Omental fat pad (tissue), 4 donors: ENCODE results near the gene PELI3. TPM values are rescaled to one million over a fixed set of nuclear protein-coding genes. Genes with fewer than 3 reads are reported as not detected.
A peak's percentile ranks its signal among the peaks of the same experiment; 100 is the strongest.

ENCODE experiments used
- ATAC-seq: fragments of 150-250 bp; one replicate; pipeline ENCODE4 v1.9.1; 2016; ENCODE audit warnings: mild to moderate bottlenecking, moderate library complexity; ENCODE audit not compliant: low FRiP score
- DNase-seq: peaks from one replicate; pipeline ENCODE4 v3.0.0-alpha.2; 2019; ENCODE audit warnings: low spot score
- CTCF ChIP-seq, 3 donors: fragments of 450-650 bp; IDR thresholded peaks; one replicate each; pipeline ENCODE4 v1.5.1; 2016 to 2017; ENCODE audit warnings: antibody characterized with exemption in 3 of 3, mild to moderate bottlenecking in 3 of 3, moderate library complexity in 2 of 3
- total RNA-seq, 4 donors: library from RNA; depleted of rRNA; stranded (reverse); fragments of >200 nt; gene quantifications; one replicate each; pipeline ENCODE4 v1.1.0, GENCODE V29; 2016

PELI3 gene
- total RNA-seq, 4 donors from 2014 or later: 9.2 to 16.3 (median 12.5) TPM

DNA sequence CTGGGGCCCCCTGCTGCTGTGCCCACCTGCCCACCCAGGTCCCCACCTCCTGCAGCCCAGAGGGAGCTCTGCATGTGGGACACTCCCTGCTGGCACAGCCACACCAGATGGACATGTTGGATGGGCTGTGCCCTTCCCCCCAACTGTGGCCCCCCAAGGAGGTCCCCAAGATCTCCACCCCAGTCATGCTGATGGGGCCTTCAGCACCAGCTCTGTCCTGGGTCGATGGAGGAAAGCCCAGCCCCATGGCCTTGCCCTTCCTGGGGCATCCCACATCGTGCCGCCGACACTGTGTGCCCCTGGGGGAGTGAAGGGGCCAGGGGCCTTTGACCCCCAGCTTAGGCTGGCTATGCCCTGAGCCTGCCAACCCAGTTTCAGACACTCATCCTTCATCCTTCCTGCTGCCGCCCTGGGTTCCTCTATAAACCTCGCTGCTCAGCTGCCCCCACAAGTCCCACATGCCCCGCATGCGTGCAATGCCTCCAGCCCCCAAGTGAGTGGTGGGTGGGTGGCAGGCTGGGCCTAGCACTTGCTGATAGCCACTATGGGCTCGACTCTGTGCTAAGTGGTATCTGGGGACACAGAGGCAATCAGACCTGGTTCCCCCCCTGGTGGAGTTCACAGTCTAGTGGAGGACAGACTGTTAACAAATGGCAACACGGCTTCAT lies 9.6 kb downstream of the PELI3 start:
- no peak for DNase-seq
- no peak for TF ChIP-seq CTCF (IDR thresholded peaks at IDR 0.05)
- no peak for ATAC-seq

- DNase-seq: no peak
- no peak for TF ChIP-seq CTCF (IDR thresholded peaks at IDR 0.05)
These were observed 10.1 kb downstream of the PELI3 start for GRCh38 chr11:66476841-66477251.

DNA sequence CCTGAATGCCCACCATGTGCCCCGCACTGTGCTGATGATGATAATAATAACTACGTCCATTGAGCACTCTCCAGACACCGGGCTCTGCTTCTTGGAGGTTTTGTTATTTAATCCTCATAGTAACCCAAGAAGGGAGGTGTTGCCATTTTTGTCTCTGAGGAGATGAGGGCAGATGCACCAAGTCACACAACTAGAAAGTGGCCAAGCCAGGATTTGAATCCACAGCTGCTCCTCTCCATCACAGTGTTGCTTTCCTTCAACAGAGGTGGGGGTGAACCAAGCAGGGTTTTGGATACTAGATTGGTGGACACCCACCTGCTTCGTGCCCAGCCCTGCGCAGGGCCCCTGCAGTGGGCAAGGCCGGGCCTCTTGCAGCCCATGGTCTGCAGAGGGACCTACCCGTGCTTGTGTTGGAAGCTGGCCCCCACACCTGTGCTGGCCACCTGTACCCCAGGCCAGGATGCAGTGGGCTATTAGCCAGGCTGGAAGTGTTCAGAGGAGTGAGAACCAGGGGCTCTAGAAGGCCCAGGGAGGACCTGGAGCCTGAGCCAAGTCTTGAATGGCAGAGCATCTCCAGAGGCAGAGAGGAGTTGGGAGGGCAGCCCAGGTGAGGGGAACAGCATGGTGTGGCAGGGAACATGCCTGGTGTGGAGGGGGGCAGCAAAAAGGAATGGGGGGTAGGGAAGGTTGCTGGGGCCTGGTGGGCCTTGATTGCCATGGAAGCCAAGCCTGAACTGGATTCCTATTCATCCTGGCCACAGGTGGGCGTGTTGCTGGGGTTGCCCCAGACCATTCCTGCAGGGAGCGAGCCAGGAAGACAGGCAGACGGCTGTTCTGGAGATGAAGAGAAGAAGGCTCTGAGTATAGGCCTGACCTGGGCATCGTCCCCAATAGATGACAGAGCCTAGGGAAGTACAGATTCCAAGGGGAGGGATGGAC lies 10.8 kb downstream of the PELI3 start:
- TF ChIP-seq CTCF (IDR thresholded peaks at IDR 0.05): no peak
- no peak for DNase-seq
- no peak for ATAC-seq

More at GRCh38 chr11:66476841-66477251, 10.1 kb downstream of the PELI3 start:
- ATAC-seq: no peak

DNA sequence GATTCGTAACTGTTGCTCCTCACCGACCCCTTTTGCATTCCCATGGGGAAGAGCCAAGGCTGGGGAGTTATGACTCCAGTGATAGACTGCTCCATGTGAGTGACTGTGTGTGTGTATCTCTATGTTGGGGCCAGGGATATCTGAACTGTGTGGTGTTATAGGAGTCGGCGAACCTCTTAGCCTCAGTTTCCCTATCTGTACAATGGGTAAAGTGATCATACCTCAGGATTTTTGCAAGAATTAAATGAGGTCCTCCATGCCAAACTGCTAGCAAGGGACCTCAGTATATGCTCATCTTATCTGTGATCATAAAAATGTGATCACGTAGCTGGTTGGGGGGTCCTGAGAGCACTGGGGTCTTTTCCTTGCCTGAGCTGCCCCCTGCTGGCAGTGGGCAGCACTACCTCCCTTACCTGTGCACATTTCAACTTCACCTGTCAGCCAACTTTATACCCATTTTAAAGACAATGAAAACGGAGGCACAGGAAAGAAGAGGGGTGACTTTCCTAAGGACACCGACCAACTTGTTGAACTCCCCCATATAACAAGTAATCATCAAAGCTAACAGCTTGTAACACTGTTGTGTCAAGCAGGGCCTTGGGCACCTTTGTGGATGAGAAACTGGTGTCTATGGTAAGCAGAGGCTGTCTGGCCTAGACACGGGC lies 12.2 kb downstream of the PELI3 start:
- ATAC-seq (no peak), DNase-seq (no peak)
- TF ChIP-seq CTCF (IDR thresholded peaks at IDR 0.05): no peak

DNA sequence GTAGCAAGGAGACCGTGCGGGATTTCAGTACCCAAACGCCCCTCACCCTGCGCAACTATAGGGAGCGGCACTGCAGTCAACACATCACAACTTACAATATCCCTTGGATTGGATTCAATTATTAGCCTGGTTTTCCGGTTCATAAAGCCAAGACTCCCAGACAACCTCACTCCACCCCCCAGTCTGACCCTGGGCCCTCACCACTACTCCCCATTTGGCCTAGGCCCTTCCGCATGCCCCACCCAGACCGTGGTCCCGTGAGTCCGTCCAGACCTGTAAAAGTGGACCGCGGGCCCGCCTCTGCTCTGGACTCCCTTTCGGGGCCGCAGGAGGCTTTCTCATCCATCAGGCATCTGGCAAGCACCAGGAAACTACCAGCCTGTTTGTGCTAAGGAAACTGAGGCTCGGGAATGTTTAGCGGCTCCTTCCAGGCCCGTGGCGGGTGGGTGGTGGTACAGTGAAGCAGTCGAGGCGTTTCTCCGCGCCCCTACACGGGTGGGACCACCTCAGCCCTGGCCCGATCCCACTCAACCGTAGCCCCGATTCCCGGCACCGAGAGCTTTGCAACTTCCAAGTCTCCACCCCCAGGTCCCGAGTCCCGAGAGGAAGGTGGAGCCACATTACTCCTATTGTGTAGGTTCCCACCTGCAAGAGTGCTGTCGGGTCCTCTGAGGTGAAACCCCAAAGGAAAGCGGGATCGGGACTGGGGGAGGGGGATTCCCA lies 12.8 kb downstream of the PELI3 start:
- TF ChIP-seq CTCF (IDR thresholded peaks at IDR 0.05): no peak
- ATAC-seq (peak; percentile 60), DNase-seq (no peak)

DNA sequence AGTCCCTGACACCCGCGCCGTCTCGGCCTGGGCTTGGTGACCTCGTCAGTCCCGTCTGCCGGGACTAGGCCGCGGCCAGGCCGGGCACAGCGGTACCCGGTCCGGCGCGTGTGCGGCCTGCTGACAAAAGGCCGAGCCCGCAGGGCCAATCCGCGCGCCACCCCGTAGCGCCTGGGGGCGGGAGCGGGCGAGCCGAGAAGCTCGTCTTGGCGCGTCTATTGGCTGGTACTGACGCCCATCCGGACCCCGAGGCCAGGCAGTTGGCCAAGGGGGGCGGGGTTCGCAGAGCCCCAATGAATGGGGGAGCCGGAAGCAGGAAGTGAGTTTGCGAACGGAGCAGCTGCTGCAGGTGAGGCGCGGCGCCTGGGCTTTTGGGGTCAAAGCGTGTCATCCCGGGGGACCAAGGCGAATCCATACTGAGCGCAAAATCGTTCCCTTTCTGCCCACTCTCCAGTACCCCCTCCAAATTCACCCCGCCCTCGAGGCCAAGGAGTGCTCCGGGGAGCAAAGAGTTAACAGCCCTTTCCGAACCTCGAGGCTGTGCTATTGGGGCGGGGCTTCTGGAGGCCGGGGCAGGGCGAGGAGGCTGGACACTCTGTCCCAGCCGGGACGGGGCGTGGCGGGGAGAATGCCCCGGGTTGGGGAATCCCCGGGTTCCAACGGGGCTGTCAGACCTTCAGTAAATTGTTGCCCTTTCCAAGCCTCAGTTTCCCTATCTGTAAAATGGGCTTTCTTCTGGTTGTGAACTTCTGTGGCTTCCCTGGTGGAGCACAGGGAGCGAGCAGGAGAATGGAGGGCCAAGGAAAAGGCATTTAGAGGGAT lies 13.6 kb downstream of the PELI3 start, which contains the start of gene DPP3:
Gene DPP3, plus strand, starts transcription at position 318 of the 822 bp plus-strand sequence. CDS start 1,767 bp downstream, outside the sequence.
- no peak for TF ChIP-seq CTCF (IDR thresholded peaks at IDR 0.05)
- peak; percentile 88 for DNase-seq

More for the DNA sequence above, 13.6 kb downstream of the PELI3 start, which contains the start of gene DPP3:
- ATAC-seq: peak; percentile 96
